DND-41 (cell line): ENCODE measurements around the gene TMEM185B.

Source experiments
- ATAC-seq: fragments of 200-7000 bp; cut with Tn5 transposase; 3 replicates; pipeline ENCODE4 v1.9.1; 2021; ENCODE audit warnings: low read depth; ENCODE audit not compliant: insufficient read depth
- DNase-seq: peaks from one replicate; pipeline ENCODE4 v3.0.0-alpha.2; 2020
- H2AFZ ChIP-seq: 2 replicates; pipeline ENCODE4 v1.6.0; 2012; ENCODE audit warnings: low read depth, low read length
- H3K27ac ChIP-seq: 2 replicates; pipeline ENCODE4 v1.5.1; 2012; ENCODE audit warnings: low read length, inconsistent platforms
- H3K27me3 ChIP-seq: fragments of 200-600 bp; sonication (generic); 2 replicates; pipeline ENCODE4 v1.6.0; 2012; ENCODE audit warnings: low read length, mild to moderate bottlenecking, inconsistent platforms; ENCODE audit not compliant: insufficient read depth, poor library complexity
- H3K36me3 ChIP-seq: 2 replicates; pipeline ENCODE4 v1.5.1; 2012; ENCODE audit warnings: low read length, inconsistent platforms; ENCODE audit not compliant: insufficient read depth
- H3K4me1 ChIP-seq: 2 replicates; pipeline ENCODE4 v1.5.1; 2012; ENCODE audit warnings: mild to moderate bottlenecking, low read length; ENCODE audit not compliant: insufficient read depth
- H3K4me2 ChIP-seq: 2 replicates; pipeline ENCODE4 v1.6.0; 2012; ENCODE audit warnings: mild to moderate bottlenecking, moderate library complexity, low read length, inconsistent platforms; ENCODE audit not compliant: insufficient read depth
- H3K4me3 ChIP-seq, 2 experiments: fragments of 200-600 bp in 1 of 2; shearing (Covaris generic) in 1 of 2; 2 replicates each; pipeline ENCODE4 v1.5.1; 2012 to 2016; ENCODE audit warnings: inconsistent platforms in 2 of 2, low read length in 2 of 2, mild to moderate bottlenecking in 2 of 2, low read depth in 1 of 2, moderate library complexity in 1 of 2
- H3K79me2 ChIP-seq: 2 replicates; pipeline ENCODE4 v1.6.0; 2012; ENCODE audit warnings: low read length, inconsistent platforms; ENCODE audit not compliant: insufficient read depth
- H3K9ac ChIP-seq: 2 replicates; pipeline ENCODE4 v1.6.0; 2012; ENCODE audit warnings: low read depth, mild to moderate bottlenecking, inconsistent platforms, low read length, moderate library complexity
- H3K9me3 ChIP-seq: 2 replicates; pipeline ENCODE4 v1.5.1; 2012; ENCODE audit warnings: low read length, moderate library complexity, mild to moderate bottlenecking, inconsistent platforms; ENCODE audit not compliant: insufficient read depth, severe bottlenecking
- H4K20me1 ChIP-seq: 2 replicates; pipeline ENCODE4 v1.6.0; 2012; ENCODE audit warnings: low read length; ENCODE audit not compliant: insufficient read depth
- CTCF ChIP-seq: IDR thresholded peaks from 2 replicates; pipeline ENCODE4 v1.5.1; 2012; ENCODE audit warnings: borderline replicate concordance, low read length, moderate library complexity, mild to moderate bottlenecking; ENCODE audit not compliant: poor library complexity, severe bottlenecking; ENCODE audit errors: extremely low read depth
- EZH2 ChIP-seq: IDR thresholded peaks from 3 replicates; pipeline ENCODE4 v1.6.1; 2012; ENCODE audit warnings: borderline replicate concordance, low read depth, mild to moderate bottlenecking, moderate library complexity, low read length, inconsistent platforms; ENCODE audit not compliant: severe bottlenecking

The TMEM185B gene

GRCh38 chr2:120182019-120182560 is 41.1 kb downstream of the TMEM185B start:
- Histone ChIP-seq H3K9me3 (no peaks in the 10 kb centered on the region), H3K27ac (no peak overlapping the region), H3K4me2 (no peak overlapping the region), H3K27me3 (no peaks in the 10 kb centered on the region), H3K4me1 (peaks cover 10% of the 10 kb centered on the region), H3K4me3 (no peak overlapping the region), H3K79me2 (no peaks in the 10 kb centered on the region), H4K20me1 (no peaks in the 10 kb centered on the region), H2AFZ (no peak overlapping the region), H3K36me3 (0 out of 2 replicates have a peak, but pooled peaks cover 8% of the 10 kb centered on the region), H3K9ac (no peak overlapping the region)
- ATAC-seq (no peak), DNase-seq (no peak)
- no peak for TF ChIP-seq EZH2
- TF ChIP-seq CTCF = peak; percentile 21

- ATAC-seq = no peak
- no peak overlapping the region for H3K4me2 ChIP-seq
- no peak for DNase-seq
- H3K9ac ChIP-seq = no peak overlapping the region
- peaks cover 17% of the 10 kb centered on the region; the same call in 1 of the 2 replicates for H3K36me3 ChIP-seq
- TF ChIP-seq CTCF (no peak), EZH2 (no peak)
- H3K27me3 ChIP-seq = no peaks in the 10 kb centered on the region
- H3K4me3 ChIP-seq = no peak overlapping the region
- H4K20me1 ChIP-seq = no peaks in the 10 kb centered on the region
- H3K27ac ChIP-seq = no peak overlapping the region
- H3K79me2 ChIP-seq = no peaks in the 10 kb centered on the region
- no peak overlapping the region for H2AFZ ChIP-seq
- H3K9me3 ChIP-seq = no peaks in the 10 kb centered on the region
- peaks cover 22% of the 10 kb centered on the region for H3K4me1 ChIP-seq
Observed at GRCh38 chr2:120180066-120180465, 43.1 kb downstream of the TMEM185B start.

GRCh38 chr2:120179396-120179795 is 43.8 kb downstream of the TMEM185B start:
- H4K20me1 ChIP-seq = no peaks in the 10 kb centered on the region
- no peak for TF ChIP-seq EZH2
- TF ChIP-seq CTCF = no peak
- no peak overlapping the region for H2AFZ ChIP-seq
- ATAC-seq = no peak
- peaks cover 26% of the 10 kb centered on the region for H3K4me1 ChIP-seq
- H3K27me3 ChIP-seq = no peaks in the 10 kb centered on the region
- no peak overlapping the region for H3K4me3 ChIP-seq
- no peak overlapping the region for H3K27ac ChIP-seq
- no peak for DNase-seq
- H3K9me3 ChIP-seq = no peaks in the 10 kb centered on the region
- H3K36me3 ChIP-seq = peaks cover 17% of the 10 kb centered on the region; the same call in 1 of the 2 replicates
- no peak overlapping the region for H3K9ac ChIP-seq
- no peak overlapping the region for H3K4me2 ChIP-seq
- no peaks in the 10 kb centered on the region for H3K79me2 ChIP-seq

- TF ChIP-seq EZH2 = no peak
- no peak for TF ChIP-seq CTCF
- Histone ChIP-seq H3K4me2 (peak overlapping the region; percentile 76; the same call in 1 of the 2 replicates), H3K79me2 (no peaks in the 10 kb centered on the region), H2AFZ (no peak overlapping the region), H3K4me1 (peaks cover 26% of the 10 kb centered on the region), H3K9me3 (no peaks in the 10 kb centered on the region), H3K4me3 (no peak overlapping the region), H3K36me3 (peaks cover 17% of the 10 kb centered on the region; the same call in 1 of the 2 replicates), H4K20me1 (no peaks in the 10 kb centered on the region), H3K27me3 (no peaks in the 10 kb centered on the region), H3K9ac (peak overlapping the region; percentile 52; the same call in 1 of the 2 replicates), H3K27ac (no peak overlapping the region)
- no peak for ATAC-seq
- DNase-seq = no peak
Observed at GRCh38 chr2:120177973-120178372, 45.2 kb downstream of the TMEM185B start.
